Measurements from ENCODE around the gene NPFFR1.

NPFFR1 gene

DNA sequence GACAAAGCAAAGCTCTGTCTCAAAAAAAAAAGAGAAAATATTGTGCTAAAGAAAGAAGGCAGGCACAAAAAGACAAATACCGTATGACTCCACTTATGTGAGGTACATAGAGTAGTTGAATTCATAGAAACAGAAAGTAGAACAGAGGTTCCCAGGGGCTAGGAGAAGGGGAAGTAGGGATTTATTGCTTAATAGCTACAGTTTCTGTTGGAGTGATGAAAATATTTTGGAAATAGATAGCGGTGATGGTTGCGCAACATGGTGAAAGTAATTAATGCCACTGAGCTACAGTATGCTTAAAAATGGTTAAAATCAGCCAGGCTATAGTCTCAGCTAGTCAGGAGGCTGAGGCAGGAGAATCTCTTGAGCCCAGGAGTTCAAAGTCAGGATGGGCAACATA, 18.5 kb upstream of the NPFFR1 start:
- Mint-ChIP-seq H3K27ac (no peak overlapping the region), H3K4me1 (no peaks in the 10 kb centered on the region), H3K9me3 (no peaks in the 10 kb centered on the region), H3K36me3 (no peaks in the 10 kb centered on the region), H3K4me3 (no peak overlapping the region)
- ATAC-seq, result no peak
- DNase-seq (ENCODE audit: low spot score in 2 of 2), result no peak

DNA sequence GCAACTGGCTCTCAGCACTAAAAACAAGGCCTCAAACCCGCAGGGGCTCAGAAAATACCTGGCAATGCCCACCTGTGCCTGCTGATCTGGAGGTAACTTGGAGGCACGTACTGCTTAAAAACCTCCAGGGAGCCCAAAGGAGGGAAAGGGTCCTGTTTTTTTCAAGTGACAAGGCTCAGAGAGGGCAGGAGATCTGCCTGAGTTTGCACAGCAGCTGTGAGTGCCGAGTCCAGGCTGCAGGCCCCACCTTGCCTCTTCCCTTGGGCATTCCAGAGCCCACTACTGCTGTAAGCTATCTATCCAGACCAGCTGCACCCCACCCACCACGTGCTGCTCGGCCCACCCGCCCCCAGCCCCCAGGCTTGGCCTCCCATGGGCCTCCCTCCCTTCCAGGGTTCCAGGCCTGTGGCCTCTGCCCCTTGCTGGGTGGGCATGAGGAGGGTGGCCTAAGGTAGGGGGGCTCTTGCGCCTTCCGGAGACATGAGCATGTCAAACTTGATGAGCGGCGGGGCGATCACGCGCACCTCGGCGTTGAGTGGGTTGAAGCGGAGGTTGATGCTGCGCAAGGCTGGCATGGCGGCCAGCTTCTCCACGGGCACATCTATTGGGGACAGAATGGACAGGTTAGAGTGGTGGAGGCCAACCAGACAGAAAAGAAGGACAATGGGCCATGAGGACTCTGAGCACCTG, 17.2 kb upstream of the NPFFR1 start:
- H3K9me3 Mint-ChIP-seq, result no peaks in the 10 kb centered on the region
- no peak overlapping the region for H3K27ac Mint-ChIP-seq
- no peak for ATAC-seq

DNA sequence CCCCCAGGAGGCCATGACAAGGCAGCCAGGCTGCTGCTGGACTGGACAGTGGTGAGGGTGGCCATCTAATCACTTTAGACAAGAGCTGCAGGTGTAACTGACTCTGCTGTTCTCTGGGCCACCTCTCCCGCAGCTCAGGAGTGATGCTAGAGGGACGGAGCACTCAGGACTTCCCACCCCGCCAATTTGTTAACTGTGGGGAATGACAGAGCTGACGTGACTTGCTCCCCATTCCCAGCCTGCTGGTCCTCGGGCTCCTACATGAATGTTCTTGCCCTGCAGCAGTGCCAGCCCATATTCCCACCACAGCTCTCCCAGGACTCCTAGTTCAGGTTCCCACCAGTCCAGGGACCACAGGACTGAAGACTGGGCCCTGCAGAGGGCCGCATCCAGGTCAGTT, 16.7 kb upstream of the NPFFR1 start:
- no peak for ATAC-seq

More for the DNA sequence above, 17.2 kb upstream of the NPFFR1 start:
- DNase-seq (ENCODE audit: low spot score in 2 of 2), result no peak
- Mint-ChIP-seq H3K4me1 (no peaks in the 10 kb centered on the region), H3K4me3 (no peak overlapping the region), H3K36me3 (no peaks in the 10 kb centered on the region)

DNA sequence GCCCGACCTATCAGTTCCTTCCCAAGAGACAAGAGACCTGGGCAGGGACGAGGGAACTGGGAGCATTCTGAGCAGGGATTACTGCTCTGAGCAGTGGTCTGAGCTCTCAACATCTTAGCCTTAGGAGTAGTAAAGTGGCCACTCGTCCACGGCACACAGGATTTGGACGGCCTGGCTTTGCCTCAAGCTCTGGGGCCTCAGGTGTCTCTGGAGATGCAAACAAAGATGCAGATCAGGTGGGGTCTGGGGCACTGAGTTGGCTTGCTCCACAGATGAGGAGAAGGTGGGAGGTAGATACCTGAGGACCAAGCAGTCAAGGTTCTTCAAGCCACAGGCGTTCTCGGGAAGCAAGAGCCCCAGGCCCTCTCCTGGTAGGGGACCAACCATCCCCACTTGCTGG, 16.1 kb upstream of the NPFFR1 start:
- Mint-ChIP-seq H3K36me3 (no peaks in the 10 kb centered on the region), H3K9me3 (no peaks in the 10 kb centered on the region), H3K27ac (no peak overlapping the region), H3K4me3 (no peak overlapping the region), H3K4me1 (no peaks in the 10 kb centered on the region)
- ATAC-seq (no peak), DNase-seq (ENCODE audit: low spot score in 2 of 2) (no peak)

More for the DNA sequence above, 16.7 kb upstream of the NPFFR1 start:
- H3K4me3 Mint-ChIP-seq, result no peak overlapping the region
- H3K9me3 Mint-ChIP-seq, result no peaks in the 10 kb centered on the region
- no peaks in the 10 kb centered on the region for H3K36me3 Mint-ChIP-seq
- DNase-seq (ENCODE audit: low spot score in 2 of 2), result no peak
- no peak overlapping the region for H3K27ac Mint-ChIP-seq
- H3K4me1 Mint-ChIP-seq, result no peaks in the 10 kb centered on the region

DNA sequence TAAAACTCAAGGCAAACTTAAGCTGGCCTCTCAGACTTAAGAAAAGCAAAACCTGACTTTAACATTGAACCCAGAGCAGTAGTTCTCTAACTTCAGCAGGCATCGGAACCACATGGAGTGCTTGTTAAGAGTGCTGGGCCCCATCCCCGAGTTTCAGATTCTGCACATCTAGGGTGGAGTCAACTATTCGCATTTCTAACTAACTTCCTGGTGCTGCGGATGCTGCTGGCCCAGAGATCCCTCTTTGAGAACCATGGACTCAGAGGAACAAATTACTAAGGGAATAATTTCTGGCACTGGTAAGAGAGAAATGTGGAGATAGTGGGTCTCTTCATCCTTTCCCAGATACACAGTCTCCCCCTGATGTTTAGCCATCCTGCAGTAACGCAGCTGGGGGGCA, 14.6 kb upstream of the NPFFR1 start:
- no peak for DNase-seq (ENCODE audit: low spot score in 2 of 2)

DNA sequence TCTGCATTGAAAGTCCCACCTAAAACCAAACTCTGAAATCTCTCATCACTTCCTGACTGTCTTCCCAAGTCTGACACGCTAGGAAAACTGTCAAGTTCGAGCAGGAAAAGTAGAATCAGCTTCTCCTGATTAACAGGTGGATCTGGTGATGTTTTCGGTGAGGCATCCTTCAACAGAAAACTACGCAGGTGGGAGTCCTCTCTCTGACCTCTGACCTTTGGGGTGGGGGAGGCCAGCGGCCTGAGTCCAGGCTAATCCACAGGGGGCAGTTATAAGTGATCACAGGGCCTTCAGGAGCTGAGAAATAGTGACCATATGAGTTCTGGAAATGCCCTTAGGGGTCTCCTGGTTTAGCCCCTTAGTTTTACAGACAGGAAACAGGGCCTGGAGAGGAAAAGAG, 13.4 kb upstream of the NPFFR1 start:
- no peaks in the 10 kb centered on the region for H3K36me3 Mint-ChIP-seq
- DNase-seq (ENCODE audit: low spot score in 2 of 2) (no peak), ATAC-seq (no peak)
- no peak overlapping the region for H3K4me3 Mint-ChIP-seq
- H3K27ac Mint-ChIP-seq, result no peak overlapping the region
- no peaks in the 10 kb centered on the region for H3K4me1 Mint-ChIP-seq
- no peaks in the 10 kb centered on the region for H3K9me3 Mint-ChIP-seq

More for the DNA sequence above, 14.6 kb upstream of the NPFFR1 start:
- Mint-ChIP-seq H3K4me3 (no peak overlapping the region), H3K27ac (no peak overlapping the region), H3K36me3 (no peaks in the 10 kb centered on the region), H3K4me1 (no peaks in the 10 kb centered on the region), H3K9me3 (no peaks in the 10 kb centered on the region)
- ATAC-seq, result no peak

DNA sequence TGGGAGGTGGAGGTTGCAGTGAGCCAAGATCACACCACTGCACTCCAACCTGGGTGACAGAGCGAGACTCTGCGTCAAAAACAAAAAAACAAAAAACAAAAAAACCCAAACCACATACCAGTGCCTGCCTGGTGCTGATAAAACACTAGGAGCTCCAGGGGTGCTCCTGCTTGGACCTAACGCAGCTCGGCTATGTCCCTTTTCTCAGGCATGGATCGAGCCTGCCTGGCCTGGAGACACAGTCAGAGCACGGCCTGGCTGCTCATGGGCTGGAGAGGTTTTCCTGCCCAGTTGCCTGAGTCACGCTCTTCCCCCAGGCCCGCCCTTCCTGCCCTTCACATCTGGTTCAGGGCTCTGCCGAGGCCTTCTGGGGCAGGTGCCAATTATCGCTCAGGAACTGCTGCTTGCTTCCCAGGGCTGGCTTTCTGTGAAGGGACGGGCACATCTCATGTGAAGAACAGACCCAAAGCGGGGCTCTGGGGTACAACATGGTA, 12.6 kb upstream of the NPFFR1 start:
- Mint-ChIP-seq H3K27ac (no peak overlapping the region), H3K4me3 (no peak overlapping the region), H3K9me3 (no peaks in the 10 kb centered on the region), H3K36me3 (no peaks in the 10 kb centered on the region), H3K4me1 (no peaks in the 10 kb centered on the region)
- ATAC-seq (no peak), DNase-seq (ENCODE audit: low spot score in 2 of 2) (no peak)

DNA sequence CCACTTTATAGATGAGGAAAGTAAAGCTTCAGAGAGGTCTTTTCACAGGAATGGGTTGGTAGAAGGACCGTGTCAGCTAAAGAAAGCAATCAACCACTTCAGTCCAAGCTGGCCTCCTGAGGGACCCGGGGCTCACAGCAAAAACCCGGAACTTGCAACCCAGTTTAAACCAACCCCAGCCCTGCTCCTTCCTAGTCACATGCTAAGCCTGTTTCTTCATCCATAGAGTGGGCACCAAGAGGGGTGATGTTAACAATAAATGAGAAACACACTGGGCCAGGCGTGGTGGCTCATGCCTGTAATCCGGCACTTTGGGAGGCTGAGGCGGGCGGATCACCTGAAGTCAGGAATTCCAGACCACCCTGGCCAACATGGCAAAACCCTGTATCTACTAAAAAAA, 12.1 kb upstream of the NPFFR1 start:
- no peaks in the 10 kb centered on the region for H3K4me1 Mint-ChIP-seq
- H3K4me3 Mint-ChIP-seq, result no peak overlapping the region
- DNase-seq (ENCODE audit: low spot score in 2 of 2) (no peak), ATAC-seq (no peak)
- no peak overlapping the region for H3K27ac Mint-ChIP-seq
- H3K9me3 Mint-ChIP-seq, result no peaks in the 10 kb centered on the region
- no peaks in the 10 kb centered on the region for H3K36me3 Mint-ChIP-seq

DNA sequence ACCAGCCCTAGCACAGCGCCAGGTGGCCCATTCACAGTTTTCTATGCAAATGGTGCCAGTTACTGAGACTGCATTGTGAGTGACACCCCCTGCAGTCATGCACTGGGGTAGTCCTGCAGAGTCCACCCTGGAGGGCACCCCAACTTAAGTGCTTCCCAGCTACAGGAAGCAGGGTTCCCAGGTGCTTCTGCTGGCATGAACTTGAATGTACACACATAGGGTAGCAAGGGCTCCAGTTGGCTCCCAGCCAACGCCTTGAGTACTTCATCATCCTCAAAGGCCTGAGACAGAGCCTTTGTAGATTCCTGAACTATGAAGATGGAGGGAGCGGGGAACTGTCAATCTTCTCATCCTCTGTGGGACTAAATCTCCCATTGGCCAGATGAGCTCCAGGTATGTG, 11.5 kb upstream of the NPFFR1 start:
- no peaks in the 10 kb centered on the region for H3K4me1 Mint-ChIP-seq
- DNase-seq (ENCODE audit: low spot score in 2 of 2) (no peak), ATAC-seq (no peak)
- H3K9me3 Mint-ChIP-seq, result no peaks in the 10 kb centered on the region
- no peak overlapping the region for H3K27ac Mint-ChIP-seq
- H3K36me3 Mint-ChIP-seq, result no peaks in the 10 kb centered on the region
- H3K4me3 Mint-ChIP-seq, result no peak overlapping the region

DNA sequence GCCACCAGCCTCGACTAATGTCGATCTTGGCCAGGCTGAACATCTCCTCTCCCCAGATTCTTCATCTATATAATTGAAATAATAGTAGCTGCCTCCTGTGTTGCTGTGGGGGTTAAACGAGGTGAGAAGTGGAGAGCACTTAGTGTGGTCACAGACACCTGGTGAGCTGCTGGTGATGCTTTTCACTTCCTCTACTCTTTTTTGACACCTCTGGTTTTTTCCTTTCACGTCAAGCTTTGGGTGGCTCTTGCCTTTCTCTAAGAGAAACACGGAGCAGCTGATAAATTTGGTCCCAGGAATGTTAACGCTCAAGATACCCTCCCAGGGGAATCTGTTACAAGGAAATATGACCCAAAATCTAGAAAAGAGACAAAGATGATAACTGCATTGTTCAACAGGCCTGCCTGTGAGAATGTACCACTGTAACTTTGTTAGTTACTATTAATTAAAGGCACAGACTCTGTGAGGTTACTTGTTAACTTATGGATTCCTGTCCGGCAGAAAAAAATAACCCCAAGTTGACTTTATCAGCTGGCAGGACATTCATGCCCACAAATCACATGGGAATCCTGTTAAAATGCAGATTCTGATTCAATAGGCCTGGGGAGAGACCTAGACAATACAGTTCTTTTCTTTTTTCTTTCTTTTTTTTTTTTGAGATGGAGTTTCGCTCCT, 9.5 kb upstream of the NPFFR1 start:
- H3K9me3 Mint-ChIP-seq, result no peaks in the 10 kb centered on the region
- peak overlapping the region; percentile 33 for H3K27ac Mint-ChIP-seq
- H3K4me1 Mint-ChIP-seq, result no peaks in the 10 kb centered on the region
- no peaks in the 10 kb centered on the region for H3K36me3 Mint-ChIP-seq
- no peak for ATAC-seq
- H3K4me3 Mint-ChIP-seq, result no peak overlapping the region
- no peak for DNase-seq (ENCODE audit: low spot score in 2 of 2)

DNA sequence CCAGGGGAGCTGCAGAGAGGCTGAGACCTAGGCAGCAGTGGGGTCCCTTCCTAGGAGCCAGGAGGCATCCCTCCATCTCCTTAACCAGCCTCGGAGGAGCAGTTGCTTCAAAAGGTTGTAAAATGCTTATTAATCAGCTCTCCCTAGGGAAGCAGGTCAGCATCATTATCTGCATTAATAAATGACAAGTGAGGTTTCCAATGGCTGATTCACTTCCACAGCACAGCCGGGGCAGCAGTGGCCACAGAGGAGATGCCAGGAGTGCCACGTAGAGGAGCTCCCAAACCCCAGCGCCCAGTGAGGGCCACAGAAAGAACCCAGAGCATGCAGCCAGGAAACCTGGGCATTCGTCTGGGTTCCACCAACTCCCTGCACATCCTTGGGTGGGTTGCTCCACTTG, 8.2 kb upstream of the NPFFR1 start:
- Mint-ChIP-seq H3K27ac (no peak overlapping the region), H3K9me3 (no peaks in the 10 kb centered on the region), H3K4me3 (no peak overlapping the region), H3K4me1 (no peaks in the 10 kb centered on the region), H3K36me3 (no peaks in the 10 kb centered on the region)
- DNase-seq (ENCODE audit: low spot score in 2 of 2), result no peak
- ATAC-seq, result no peak

DNA sequence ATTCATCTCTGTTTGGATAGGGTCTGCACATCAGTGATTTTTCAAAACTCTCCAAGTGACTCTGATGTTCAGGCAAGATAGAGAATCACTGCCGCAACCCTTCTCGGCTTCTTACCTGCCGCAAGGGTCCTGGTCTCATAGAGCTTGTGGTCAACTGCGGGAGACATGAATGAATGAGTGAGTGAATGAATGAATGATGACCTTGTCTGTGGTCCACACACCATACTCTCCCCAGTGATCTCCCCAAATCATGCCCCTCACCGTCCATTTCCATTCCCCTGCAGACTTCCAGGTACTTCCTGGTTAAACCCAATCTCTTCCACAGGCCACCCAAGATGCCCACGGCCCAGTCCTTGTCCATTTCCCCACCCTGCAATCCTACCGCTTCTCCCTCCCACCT, 5.9 kb upstream of the NPFFR1 start:
- ATAC-seq (no peak), DNase-seq (ENCODE audit: low spot score in 2 of 2) (no peak)
- no peaks in the 10 kb centered on the region for H3K36me3 Mint-ChIP-seq
- no peaks in the 10 kb centered on the region for H3K4me1 Mint-ChIP-seq
- no peak overlapping the region for H3K27ac Mint-ChIP-seq
- no peaks in the 10 kb centered on the region for H3K9me3 Mint-ChIP-seq
- H3K4me3 Mint-ChIP-seq, result no peak overlapping the region

DNA sequence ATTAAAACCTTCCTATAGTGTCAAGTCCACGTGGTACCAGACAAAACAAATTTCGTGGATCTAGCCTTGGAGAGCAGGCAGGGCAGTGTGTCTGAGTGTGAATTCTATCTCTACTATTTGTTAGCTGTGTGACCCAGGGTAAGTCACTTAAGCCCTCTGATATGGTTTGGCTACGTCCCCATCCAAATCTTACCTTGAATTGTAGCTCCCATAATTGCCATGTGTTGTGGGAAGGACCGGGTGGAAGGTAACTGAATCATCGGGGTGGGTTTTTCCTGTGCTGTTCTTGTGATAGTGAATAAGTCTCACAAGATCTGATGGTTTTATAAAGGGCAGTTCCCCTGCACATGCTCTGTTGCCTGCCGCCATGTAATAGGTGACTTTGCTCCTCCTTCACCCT, 2.8 kb upstream of the NPFFR1 start:
- ATAC-seq (no peak), DNase-seq (ENCODE audit: low spot score in 2 of 2) (no peak)
- Mint-ChIP-seq H3K36me3 (no peaks in the 10 kb centered on the region), H3K9me3 (no peaks in the 10 kb centered on the region), H3K4me1 (no peaks in the 10 kb centered on the region), H3K4me3 (no peak overlapping the region), H3K27ac (no peak overlapping the region)

DNA sequence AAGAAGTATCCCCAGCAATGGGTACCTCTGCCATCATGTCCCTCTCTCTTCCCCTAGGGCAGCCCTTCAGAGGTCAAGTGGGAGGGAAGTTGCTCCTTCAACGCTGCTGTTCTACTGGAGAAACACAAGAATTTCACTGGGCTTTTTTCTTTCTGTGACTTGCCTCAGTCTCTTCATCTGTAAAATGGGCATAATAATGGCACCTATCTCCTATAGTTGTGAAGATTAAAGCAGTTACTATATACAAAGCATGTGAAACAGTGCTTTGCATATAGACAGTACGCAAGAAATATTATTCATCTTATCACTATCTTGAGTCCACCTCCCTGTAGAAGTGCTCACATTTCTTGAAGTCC, 1.6 kb upstream of the NPFFR1 start:
- no peaks in the 10 kb centered on the region for H3K9me3 Mint-ChIP-seq
- no peaks in the 10 kb centered on the region for H3K36me3 Mint-ChIP-seq
- ATAC-seq (no peak), DNase-seq (ENCODE audit: low spot score in 2 of 2) (no peak)
- H3K4me1 Mint-ChIP-seq, result no peaks in the 10 kb centered on the region
- H3K4me3 Mint-ChIP-seq, result no peak overlapping the region
- H3K27ac Mint-ChIP-seq, result no peak overlapping the region

DNA sequence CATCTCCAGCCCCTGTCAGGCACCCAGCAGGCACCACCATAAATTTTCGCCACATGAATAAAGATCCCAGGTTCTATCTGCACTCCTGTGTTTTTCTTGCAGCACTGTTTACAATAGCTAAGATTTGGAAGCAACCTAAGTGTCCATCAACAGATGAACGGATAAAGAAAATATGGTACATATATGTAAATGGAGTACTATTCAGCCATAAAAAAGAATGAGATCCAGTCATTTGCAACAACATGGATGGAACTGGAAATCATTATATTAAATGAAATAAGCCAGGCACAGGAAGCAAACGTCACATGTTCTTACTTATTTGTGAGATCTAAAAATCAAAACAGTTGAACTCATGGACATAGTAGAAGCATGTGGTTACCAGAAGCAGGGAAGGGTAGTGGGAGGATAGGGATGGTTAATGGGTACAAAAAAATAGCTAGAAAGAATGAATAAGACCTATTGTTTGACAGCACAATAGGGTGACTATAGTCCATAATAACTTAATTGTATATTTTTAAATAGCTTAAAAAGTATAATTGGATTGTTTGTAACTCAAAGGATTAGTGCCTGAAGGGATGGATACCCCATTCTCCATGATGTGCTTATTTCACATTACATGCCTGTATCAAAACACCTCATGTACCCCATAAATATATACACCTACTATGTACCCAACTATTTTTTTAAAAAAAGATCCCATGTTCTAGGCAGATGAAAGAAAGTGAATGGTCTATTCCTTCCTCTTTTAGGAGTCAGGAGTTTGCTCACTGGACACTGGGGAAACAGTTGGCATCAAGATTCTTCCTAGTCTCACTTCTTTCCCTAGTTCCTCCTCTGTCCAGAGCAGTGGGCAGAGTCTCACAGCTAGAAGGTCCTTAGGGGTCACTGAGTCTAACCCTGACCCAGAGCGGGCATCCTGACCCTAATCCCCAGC, 1.0 kb upstream of the NPFFR1 start:
- no peak overlapping the region for H3K4me3 Mint-ChIP-seq
- H3K27ac Mint-ChIP-seq, result no peak overlapping the region
- H3K4me1 Mint-ChIP-seq, result no peaks in the 10 kb centered on the region
- H3K36me3 Mint-ChIP-seq, result no peaks in the 10 kb centered on the region
- ATAC-seq (no peak), DNase-seq (ENCODE audit: low spot score in 2 of 2) (no peak)
- no peaks in the 10 kb centered on the region for H3K9me3 Mint-ChIP-seq

DNA sequence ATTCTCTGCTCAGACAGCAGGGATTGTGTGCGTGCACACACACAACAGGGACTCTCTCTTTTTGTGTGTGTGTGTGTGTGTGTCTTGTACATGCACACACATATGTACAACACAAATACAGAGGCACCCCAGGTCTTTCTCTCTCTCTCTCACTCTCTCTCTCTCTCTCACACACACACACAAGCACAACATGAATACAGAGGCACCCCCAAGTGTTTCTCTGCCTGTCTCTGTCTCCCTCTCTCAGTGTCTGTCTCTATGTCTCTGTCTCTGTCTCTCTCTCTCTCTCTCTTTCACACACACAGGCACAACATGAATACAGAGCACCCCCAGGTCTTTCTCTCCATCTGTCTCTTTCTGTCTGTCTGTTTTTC, 746 bp downstream of the NPFFR1 start:
- H3K4me3 Mint-ChIP-seq, result no peak overlapping the region
- no peaks in the 10 kb centered on the region for H3K36me3 Mint-ChIP-seq
- ATAC-seq (no peak), DNase-seq (ENCODE audit: low spot score in 2 of 2) (no peak)
- no peaks in the 10 kb centered on the region for H3K4me1 Mint-ChIP-seq
- no peaks in the 10 kb centered on the region for H3K9me3 Mint-ChIP-seq
- H3K27ac Mint-ChIP-seq, result no peak overlapping the region
